Fibroblast of mammary gland (primary cell): ENCODE results near the gene CDC14C.
"Not testable (repeated sequence)": the region's sequence is repeated elsewhere in the genome, so short reads cannot be mapped to it uniquely, and the experiment has no call there.

Experiments
- DNase-seq: peaks from one replicate; pipeline ENCODE4 v3.0.0-alpha.2; 2010; ENCODE audit warnings: low read depth
- H3K4me3 ChIP-seq: 2 replicates; pipeline ENCODE4 v1.5.1; 2011; ENCODE audit warnings: low read depth, mild to moderate bottlenecking, low read length, moderate library complexity; ENCODE audit not compliant: control insufficient read depth
- TF ChIP-seq, protein P1 (sequence below): conservative IDR thresholded peaks from 2 replicates; pipeline ENCODE4 v1.5.1; 2011; ENCODE audit warnings: low read depth, low read length, inconsistent platforms; ENCODE audit not compliant: control insufficient read depth, insufficient read depth

The CDC14C gene

DNA sequence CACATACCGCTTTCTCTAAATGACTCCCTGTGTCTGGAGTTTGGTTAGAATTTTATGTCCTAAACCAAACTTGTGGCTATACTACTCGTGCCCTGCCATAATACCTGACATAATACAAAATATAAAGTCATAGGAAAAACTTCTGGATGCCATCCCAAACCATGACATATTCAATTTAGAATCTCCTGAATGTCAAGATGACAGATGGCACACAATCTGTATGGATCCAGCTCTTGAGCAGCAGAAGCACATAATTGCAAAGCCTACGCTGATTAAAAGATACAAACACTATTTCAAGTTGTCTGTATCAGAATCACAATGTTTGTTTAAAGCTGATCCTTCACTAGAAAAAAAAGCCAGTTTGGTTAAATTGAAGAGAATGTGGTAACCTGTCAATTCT is 22.4 kb upstream of the CDC14C start:
- no peak overlapping the region for H3K4me3 ChIP-seq
- TF ChIP-seq, protein P1, sequence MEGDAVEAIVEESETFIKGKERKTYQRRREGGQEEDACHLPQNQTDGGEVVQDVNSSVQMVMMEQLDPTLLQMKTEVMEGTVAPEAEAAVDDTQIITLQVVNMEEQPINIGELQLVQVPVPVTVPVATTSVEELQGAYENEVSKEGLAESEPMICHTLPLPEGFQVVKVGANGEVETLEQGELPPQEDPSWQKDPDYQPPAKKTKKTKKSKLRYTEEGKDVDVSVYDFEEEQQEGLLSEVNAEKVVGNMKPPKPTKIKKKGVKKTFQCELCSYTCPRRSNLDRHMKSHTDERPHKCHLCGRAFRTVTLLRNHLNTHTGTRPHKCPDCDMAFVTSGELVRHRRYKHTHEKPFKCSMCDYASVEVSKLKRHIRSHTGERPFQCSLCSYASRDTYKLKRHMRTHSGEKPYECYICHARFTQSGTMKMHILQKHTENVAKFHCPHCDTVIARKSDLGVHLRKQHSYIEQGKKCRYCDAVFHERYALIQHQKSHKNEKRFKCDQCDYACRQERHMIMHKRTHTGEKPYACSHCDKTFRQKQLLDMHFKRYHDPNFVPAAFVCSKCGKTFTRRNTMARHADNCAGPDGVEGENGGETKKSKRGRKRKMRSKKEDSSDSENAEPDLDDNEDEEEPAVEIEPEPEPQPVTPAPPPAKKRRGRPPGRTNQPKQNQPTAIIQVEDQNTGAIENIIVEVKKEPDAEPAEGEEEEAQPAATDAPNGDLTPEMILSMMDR: no peak
- no peak for DNase-seq

DNA sequence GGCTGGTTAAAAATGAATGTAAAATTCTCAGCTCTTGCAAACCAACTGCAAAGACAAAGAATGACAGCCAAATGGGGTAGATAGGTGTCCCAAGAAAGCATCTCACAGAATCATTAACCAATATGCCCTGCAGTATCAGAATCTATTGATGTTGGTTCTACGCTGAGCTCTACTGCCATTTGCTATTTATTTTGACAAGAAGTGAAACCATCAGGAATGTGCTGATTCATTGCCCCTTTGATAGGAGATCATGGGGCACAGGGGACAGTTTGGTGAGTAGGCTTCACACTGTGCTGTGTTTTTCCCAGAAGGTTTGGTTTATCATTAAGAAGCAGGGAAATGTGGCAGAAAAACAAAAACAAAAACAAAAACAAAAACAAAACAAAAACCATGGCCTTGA is 19.4 kb upstream of the CDC14C start:
- no peak overlapping the region for H3K4me3 ChIP-seq
- TF ChIP-seq, protein P1: no peak
- DNase-seq: no peak

DNA sequence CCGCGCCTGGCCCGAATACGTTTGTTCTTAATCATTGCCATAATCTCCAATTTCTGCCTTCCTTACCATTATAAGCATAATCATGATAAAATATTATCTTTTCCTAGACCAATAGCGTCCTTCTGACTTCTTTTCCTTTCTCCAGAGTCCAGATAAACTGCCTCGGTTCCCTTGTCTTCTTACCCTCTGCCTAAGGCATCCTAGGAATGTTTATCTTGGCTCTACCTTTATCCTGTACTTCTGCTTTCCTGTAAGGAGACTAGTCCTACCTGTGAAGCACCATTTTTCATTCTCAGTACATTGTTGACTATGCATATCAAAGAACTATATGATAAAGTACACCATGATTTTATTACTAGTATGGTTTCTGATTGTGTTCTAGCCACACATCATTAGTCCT is 18.7 kb upstream of the CDC14C start:
- DNase-seq, H3K4me3 ChIP-seq: not testable (repeated sequence)

DNA sequence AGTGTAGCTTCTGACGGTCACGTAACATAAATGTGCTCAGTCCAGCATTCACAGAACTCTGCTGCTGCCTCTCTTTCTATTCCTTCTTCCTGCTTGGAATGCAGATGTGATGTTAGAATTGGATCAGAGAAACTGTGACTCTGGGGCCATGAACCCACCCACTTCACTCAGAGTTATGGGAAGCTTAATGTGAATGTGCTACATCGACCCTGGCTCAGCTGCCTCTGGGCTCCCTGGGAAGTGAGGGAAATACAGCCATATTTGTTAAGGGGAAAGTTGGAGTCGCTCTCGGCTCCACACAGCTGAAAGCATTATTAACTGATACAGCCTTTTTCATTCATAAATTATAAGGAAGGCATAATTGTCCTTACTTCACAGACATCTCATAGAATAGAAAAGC is 14.5 kb upstream of the CDC14C start:
- H3K4me3 ChIP-seq, DNase-seq: not testable (repeated sequence)

DNA sequence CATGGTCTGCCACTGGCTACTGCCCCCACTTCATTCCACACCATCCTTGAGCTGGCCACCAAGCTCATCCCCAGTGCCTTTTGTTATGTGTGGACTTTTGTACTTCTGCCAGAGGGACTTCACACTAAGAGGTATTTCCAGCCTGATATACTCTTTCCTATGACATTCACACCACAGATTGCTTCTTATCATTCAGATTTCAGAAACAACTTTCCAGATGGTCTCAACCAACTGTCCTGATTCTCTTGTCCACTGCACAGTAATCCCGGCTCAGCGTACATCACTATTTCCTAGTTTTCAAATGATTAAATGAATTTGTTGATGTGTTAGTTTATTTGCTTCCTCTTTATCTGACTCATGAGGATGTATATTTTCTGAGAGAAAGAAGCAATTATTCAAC is 7.1 kb downstream of the CDC14C start:
- DNase-seq: no peak
- TF ChIP-seq, protein P1: no peak

DNA sequence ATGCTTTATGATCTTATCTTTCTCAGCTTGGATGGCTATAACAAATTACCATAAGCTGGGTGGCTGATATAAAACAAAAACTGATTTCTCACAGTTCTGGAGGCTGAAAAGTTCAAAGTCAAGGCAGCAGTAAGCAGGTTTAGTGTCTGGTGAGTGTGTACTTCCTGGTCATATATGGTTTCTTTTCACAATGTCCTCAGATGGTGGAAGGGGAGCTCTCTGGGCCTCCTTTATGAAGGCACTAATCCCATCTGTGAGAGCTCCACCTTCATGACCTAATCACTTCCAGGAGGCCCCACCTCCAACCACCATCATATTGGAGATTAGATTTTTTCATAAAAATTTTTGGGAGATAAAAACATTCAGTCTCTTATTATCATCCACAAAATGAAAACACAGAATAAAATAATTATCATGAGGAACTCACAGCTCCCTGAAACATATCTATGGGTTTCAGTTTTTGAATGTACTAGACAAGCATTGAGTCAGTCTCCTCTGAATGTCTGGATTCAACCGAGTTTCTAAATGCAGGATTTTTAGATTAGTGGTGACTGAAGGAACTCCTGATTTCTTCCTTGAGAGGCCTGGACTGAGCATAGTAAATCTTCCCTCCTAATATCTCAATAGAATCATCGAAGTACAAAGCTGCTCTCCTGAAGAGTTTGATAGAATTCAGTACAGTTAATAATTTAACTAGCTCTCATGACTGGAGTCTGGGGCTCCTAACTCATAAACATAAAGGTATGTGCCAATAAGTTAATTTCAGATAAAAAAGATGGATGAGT is 8.0 kb downstream of the CDC14C start:
- TF ChIP-seq, protein P1: no peak
- no peak overlapping the region for H3K4me3 ChIP-seq
- DNase-seq: no peak

More for the DNA sequence above, 7.1 kb downstream of the CDC14C start:
- no peak overlapping the region for H3K4me3 ChIP-seq

DNA sequence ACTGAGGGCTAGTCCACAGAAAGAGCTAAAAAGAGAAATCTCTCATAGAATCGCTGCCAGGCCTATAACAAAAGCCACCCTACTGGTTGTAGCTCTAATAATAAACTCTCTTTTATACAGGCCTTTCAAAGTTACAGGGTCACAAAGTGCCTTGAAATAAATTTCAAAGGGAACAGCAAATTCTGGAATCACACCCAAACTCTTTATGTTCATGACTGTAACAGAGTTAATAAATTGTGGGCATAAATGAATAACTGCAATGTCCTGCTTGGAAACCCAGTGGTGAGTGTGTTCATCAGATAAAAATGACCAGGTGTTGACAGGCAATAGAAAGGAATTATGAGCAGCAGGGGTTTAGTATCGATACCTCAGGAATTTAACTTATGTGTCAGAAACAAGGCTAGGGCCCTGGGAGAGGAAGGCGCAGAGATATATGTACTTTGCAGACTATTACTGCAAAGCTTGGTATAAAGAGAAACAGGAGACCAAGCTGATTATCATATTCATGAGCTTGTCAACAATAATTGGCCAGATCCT is 9.3 kb downstream of the CDC14C start:
- no peak overlapping the region for H3K4me3 ChIP-seq
- TF ChIP-seq, protein P1: no peak
- DNase-seq: no peak
